Smooth muscle cell (in vitro differentiated cells): Measurements from ENCODE around the gene IFI44. TPM values are rescaled to one million over a fixed set of nuclear protein-coding genes. Genes with fewer than 3 reads are reported as not detected.

Source experiments
- DNase-seq: peaks from one replicate; lab custom pipeline; 2025; ENCODE audit not compliant: unreplicated experiment; lab: John Stamatoyannopoulos, UW
- H2AFZ ChIP-seq: fragments of 200-600 bp; sonication (generic); 2 replicates; pipeline ENCODE4 v1.6.0; 2016; ENCODE audit warnings: antibody characterized with exemption, low read depth, mild to moderate bottlenecking
- H3F3A ChIP-seq: fragments of 200-600 bp; sonication (generic); 2 replicates; pipeline ENCODE4 v1.6.0; 2017; ENCODE audit warnings: antibody characterized with exemption, low read depth
- H3K27ac ChIP-seq: fragments of 200-600 bp; sonication (generic); 2 replicates; pipeline ENCODE4 v1.5.1; 2016; ENCODE audit warnings: low read depth, mild to moderate bottlenecking
- H3K27me3 ChIP-seq: fragments of 200-600 bp; sonication (generic); 2 replicates; pipeline ENCODE4 v1.6.1; 2016; ENCODE audit warnings: low read depth, mild to moderate bottlenecking
- H3K36me3 ChIP-seq: fragments of 200-600 bp; sonication (generic); 2 replicates; pipeline ENCODE4 v1.5.1; 2016; ENCODE audit warnings: low read depth
- H3K4me1 ChIP-seq: fragments of 200-600 bp; sonication (generic); 2 replicates; pipeline ENCODE4 v1.5.1; 2016; ENCODE audit warnings: low read depth
- H3K4me2 ChIP-seq: fragments of 200-600 bp; sonication (generic); 2 replicates; pipeline ENCODE4 v1.6.0; 2016; ENCODE audit warnings: mild to moderate bottlenecking
- H3K4me3 ChIP-seq: fragments of 200-600 bp; sonication (generic); 2 replicates; pipeline ENCODE4 v1.5.1; 2016; ENCODE audit warnings: mild to moderate bottlenecking
- H3K79me2 ChIP-seq: fragments of 200-600 bp; sonication (generic); 2 replicates; pipeline ENCODE4 v1.6.0; 2016; ENCODE audit warnings: low read depth, mild to moderate bottlenecking
- H3K9ac ChIP-seq: fragments of 200-600 bp; sonication (generic); 2 replicates; pipeline ENCODE4 v1.6.0; 2016; ENCODE audit warnings: low read depth
- H3K9me3 ChIP-seq: fragments of 200-600 bp; sonication (generic); replicated peaks from 2 replicates; pipeline ENCODE4 v1.5.1; 2016; ENCODE audit warnings: low read depth
- H4K20me1 ChIP-seq: fragments of 200-600 bp; sonication (generic); 2 replicates; pipeline ENCODE4 v1.6.0; 2016; ENCODE audit warnings: low read depth
- WGBS: methylation state at CpG from one replicate; pipeline ENCODE4 v1.1.7; 2016; ENCODE audit warnings: low lambda C conversion rate; 5-methylcytosine and 5-hydroxymethylcytosine counted together
- polyA plus RNA-seq: library from polyadenylated mRNA; unstranded; fragments of >200 nt; fragmentation: Nextera tagmentation; extraction: Ambion mirVana; gene quantifications from 2 replicates; pipeline ENCODE4 v1.2.1, GENCODE V29; 2016
- total RNA-seq: library from RNA; depleted of rRNA; stranded (reverse); fragments of >200 nt; gene quantifications from 2 replicates; pipeline ENCODE4 v1.2.3, GENCODE V29; 2014
- TF ChIP-seq, protein P1 (sequence below): fragments of 200-600 bp; sonication (generic); IDR thresholded peaks from 2 replicates; pipeline ENCODE4 v1.5.1; 2017; ENCODE audit warnings: borderline replicate concordance, mild to moderate bottlenecking, antibody characterized with exemption; ENCODE audit not compliant: insufficient read depth, poor library complexity, severe bottlenecking

The IFI44 gene
- total and polyA plus RNA-seq, 2 experiments from 2014 or later: 0.71 TPM; not detected in 1

DNA sequence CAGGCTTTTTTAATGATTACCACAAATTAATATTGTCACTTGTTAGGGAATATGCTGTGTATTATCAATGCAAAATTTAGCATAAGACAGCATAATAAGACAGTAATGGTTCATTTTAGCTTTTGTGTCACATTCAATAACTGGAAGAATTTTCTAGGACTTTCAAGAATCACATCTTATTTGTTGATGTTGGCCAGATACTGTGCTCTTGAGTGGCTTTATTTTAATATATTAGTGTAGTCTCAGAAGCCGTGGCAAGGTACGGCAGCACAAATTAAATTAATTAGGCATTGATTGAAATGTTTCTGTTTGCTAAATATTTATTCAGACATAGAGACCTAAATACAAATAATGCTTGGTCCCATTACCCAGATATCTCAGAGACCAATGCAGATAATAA lies 19.0 kb upstream of the IFI44 start:
- no peak overlapping the region for H3K4me2 ChIP-seq
- no peaks in the 10 kb centered on the region for H3K79me2 ChIP-seq
- WGBS: 77% methylated on average over 2 of the region's 2 CpGs
- H2AFZ ChIP-seq: no peak overlapping the region
- H3K9ac ChIP-seq: no peak overlapping the region
- H3K36me3 ChIP-seq: no peaks in the 10 kb centered on the region
- no peaks in the 10 kb centered on the region for H3K4me1 ChIP-seq
- H3K27ac ChIP-seq: no peak overlapping the region
- H4K20me1 ChIP-seq: no peaks in the 10 kb centered on the region
- DNase-seq: no peak
- H3K27me3 ChIP-seq: peaks cover 4% of the 10 kb centered on the region
- H3K4me3 ChIP-seq: no peak overlapping the region
- no peaks in the 10 kb centered on the region for H3F3A ChIP-seq
- TF ChIP-seq, protein P1, sequence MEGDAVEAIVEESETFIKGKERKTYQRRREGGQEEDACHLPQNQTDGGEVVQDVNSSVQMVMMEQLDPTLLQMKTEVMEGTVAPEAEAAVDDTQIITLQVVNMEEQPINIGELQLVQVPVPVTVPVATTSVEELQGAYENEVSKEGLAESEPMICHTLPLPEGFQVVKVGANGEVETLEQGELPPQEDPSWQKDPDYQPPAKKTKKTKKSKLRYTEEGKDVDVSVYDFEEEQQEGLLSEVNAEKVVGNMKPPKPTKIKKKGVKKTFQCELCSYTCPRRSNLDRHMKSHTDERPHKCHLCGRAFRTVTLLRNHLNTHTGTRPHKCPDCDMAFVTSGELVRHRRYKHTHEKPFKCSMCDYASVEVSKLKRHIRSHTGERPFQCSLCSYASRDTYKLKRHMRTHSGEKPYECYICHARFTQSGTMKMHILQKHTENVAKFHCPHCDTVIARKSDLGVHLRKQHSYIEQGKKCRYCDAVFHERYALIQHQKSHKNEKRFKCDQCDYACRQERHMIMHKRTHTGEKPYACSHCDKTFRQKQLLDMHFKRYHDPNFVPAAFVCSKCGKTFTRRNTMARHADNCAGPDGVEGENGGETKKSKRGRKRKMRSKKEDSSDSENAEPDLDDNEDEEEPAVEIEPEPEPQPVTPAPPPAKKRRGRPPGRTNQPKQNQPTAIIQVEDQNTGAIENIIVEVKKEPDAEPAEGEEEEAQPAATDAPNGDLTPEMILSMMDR: no peak
- no peaks in the 10 kb centered on the region for H3K9me3 ChIP-seq

DNA sequence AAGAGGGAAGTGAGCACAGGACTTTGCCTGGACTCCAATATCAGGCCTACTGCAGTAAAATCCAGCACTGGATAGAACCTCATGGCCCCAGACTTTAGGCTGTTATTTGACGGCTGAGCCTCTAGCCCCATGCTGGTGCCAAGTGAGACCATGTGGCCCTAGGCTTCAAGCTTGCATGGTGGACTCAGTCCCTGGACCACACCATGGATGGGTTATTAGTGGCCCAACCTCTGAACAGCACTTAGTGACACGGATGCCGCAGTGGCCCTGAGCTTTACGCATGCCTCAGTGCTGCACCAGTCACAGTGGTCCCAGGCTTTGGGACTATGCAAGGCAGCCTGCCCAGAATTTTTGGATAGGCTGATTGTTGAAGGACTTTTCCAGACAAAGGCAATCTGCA lies 16.4 kb upstream of the IFI44 start:
- H3K4me1 ChIP-seq: no peaks in the 10 kb centered on the region

DNA sequence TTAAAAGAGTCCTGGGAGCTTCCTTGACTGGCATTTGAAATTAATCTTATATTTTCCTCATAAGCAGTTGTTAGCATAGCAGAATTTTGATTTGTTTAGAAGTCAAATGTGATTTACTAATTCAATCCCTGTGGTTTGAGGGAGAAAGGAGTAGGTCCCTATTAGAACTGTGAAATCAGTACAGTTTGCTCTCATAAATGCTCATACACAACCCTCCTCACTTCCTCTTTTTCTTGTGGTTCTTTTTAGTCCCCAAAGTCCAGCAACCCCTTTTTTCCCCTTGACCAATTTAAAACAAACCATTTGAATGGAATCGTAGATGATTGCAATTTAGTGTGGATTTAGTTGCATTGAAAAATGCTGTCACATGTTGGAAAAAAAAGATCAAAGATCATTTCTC lies 9.2 kb upstream of the IFI44 start:
- no peaks in the 10 kb centered on the region for H3K4me1 ChIP-seq
- H3K27ac ChIP-seq: no peak overlapping the region
- H4K20me1 ChIP-seq: no peaks in the 10 kb centered on the region
- no peaks in the 10 kb centered on the region for H3K79me2 ChIP-seq
- no peak overlapping the region for H2AFZ ChIP-seq
- H3K4me2 ChIP-seq: no peak overlapping the region
- H3K4me3 ChIP-seq: no peak overlapping the region
- H3K36me3 ChIP-seq: no peaks in the 10 kb centered on the region
- no peaks in the 10 kb centered on the region for H3K27me3 ChIP-seq
- H3K9ac ChIP-seq: no peak overlapping the region
- 81% methylated on average over 1 of the region's 1 CpG for WGBS
- TF ChIP-seq, protein P1: no peak
- no peak for DNase-seq
- H3F3A ChIP-seq: no peaks in the 10 kb centered on the region
- H3K9me3 ChIP-seq: no peaks in the 10 kb centered on the region

More for the DNA sequence above, 16.4 kb upstream of the IFI44 start:
- Histone ChIP-seq H3F3A (no peaks in the 10 kb centered on the region), H3K36me3 (no peaks in the 10 kb centered on the region), H3K79me2 (no peaks in the 10 kb centered on the region), H3K27me3 (peaks cover 4% of the 10 kb centered on the region), H3K9me3 (no peaks in the 10 kb centered on the region), H3K9ac (no peak overlapping the region), H2AFZ (no peak overlapping the region), H3K4me2 (no peak overlapping the region), H3K4me3 (no peak overlapping the region), H3K27ac (no peak overlapping the region), H4K20me1 (no peaks in the 10 kb centered on the region)
- TF ChIP-seq, protein P1: no peak
- 97% methylated on average over 4 of the region's 4 CpGs for WGBS
- DNase-seq: no peak

DNA sequence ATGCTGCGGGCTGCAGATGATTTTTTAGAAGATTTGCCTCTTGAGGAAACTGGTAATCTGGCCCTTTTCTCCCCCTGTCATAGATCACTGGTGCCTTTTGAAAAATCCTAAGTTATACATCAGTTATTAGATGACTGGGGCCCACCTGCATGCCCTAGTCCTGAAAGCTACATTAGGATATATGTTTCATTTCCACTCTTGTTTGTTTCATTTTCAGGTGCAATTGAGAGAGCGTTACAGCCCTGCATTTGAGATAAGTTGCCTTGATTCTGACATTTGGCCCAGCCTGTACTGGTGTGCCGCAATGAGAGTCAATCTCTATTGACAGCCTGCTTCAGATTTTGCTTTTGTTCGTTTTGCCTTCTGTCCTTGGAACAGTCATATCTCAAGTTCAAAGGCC lies 8.1 kb upstream of the IFI44 start:
- Histone ChIP-seq H3K36me3 (no peaks in the 10 kb centered on the region), H3K27ac (no peak overlapping the region), H3K4me3 (no peak overlapping the region), H3K4me2 (no peak overlapping the region), H3K4me1 (no peaks in the 10 kb centered on the region), H3K79me2 (no peaks in the 10 kb centered on the region), H3K9me3 (no peaks in the 10 kb centered on the region), H3K27me3 (no peaks in the 10 kb centered on the region), H4K20me1 (no peaks in the 10 kb centered on the region), H3K9ac (no peak overlapping the region), H3F3A (no peaks in the 10 kb centered on the region), H2AFZ (no peak overlapping the region)
- TF ChIP-seq, protein P1: no peak
- 87% methylated on average over 4 of the region's 4 CpGs for WGBS
- DNase-seq: no peak
